ENCODE measurements around the gene WNK2. TPM values are rescaled to one million over a fixed set of nuclear protein-coding genes. Genes with fewer than 3 reads are reported as not detected.

WNK2 gene
- not detected in 2 replicates for total RNA-seq

GRCh38 chr9:93183663-93184431, at the start of gene WNK2:
Gene WNK2 (plus strand): TSS chr9:93184139. CDS start chr9:93184930, 791 bp downstream.

Other genes starting within 250 kb of the WNK2 start
- not detected in 2 replicates for gene FGD3, start 236.6 kb upstream of the WNK2 start, total RNA-seq
- 0.26 TPM in 1 of 2 replicates, not detected in the other for gene SUSD3, start 125.4 kb upstream of the WNK2 start, total RNA-seq
- 51.4 and 74.5 TPM in 2 replicates for gene CARD19, start 87.9 kb upstream of the WNK2 start, total RNA-seq
- gene NINJ1, start 49.9 kb upstream of the WNK2 start, total RNA-seq, result 19.0 and 23.0 TPM in 2 replicates